Stomach (tissue), 9 donors: Measurements from ENCODE around the gene WWOX. TPM values are rescaled to one million over a fixed set of nuclear protein-coding genes. Genes with fewer than 3 reads are reported as not detected.

Source experiments
- DNase-seq, 2 donors: peaks; one replicate each; pipeline versions ENCODE4 v3.0.0 to v3.0.0-alpha.2; 2013 to 2019
- H3K27ac ChIP-seq, 5 donors: fragments of 200-600 bp in 4 of 5; sonication (generic) in 4 of 5; one replicate each; pipeline ENCODE4 v1.5.1; 2013 to 2019; ENCODE audit warnings: mild to moderate bottlenecking in 1 of 5, moderate library complexity in 1 of 5
- H3K27me3 ChIP-seq, 3 donors: fragments of 200-600 bp; sonication (generic); one replicate each; pipeline ENCODE4 v1.5.1; 2017 to 2019; ENCODE audit warnings: mixed run types in 1 of 3
- H3K36me3 ChIP-seq, 4 donors: fragments of 200-600 bp; sonication (generic); 1 replicate in 3 of 4; 2 replicates in 1 of 4; pipeline ENCODE4 v1.5.1; 2016 to 2019
- H3K4me1 ChIP-seq, 4 donors: fragments of 200-600 bp; sonication (generic); one replicate each; pipeline ENCODE4 v1.5.1; 2016 to 2019
- H3K4me3 ChIP-seq, 4 donors: fragments of 200-600 bp; sonication (generic) in 3 of 4; one replicate each; pipeline ENCODE4 v1.5.1; 2016 to 2019; ENCODE audit warnings: mild to moderate bottlenecking in 1 of 4
- H3K9me3 ChIP-seq, 4 donors: fragments of 200-600 bp; sonication (generic); one replicate each; pipeline ENCODE4 v1.5.1; 2016 to 2019
- CTCF ChIP-seq, 7 experiments: fragments of 450-650 bp in 4 of 7; fragments of 200-600 bp in 3 of 7; sonication (generic) in 3 of 7; IDR thresholded peaks; one replicate each; pipeline ENCODE4 v1.5.1; 2016 to 2019; ENCODE audit warnings: antibody characterized with exemption in 7 of 7, control low read depth in 2 of 7, mild to moderate bottlenecking in 1 of 7
- EP300 ChIP-seq: sonication (generic); formaldehyde crosslinking; IDR thresholded peaks from one replicate; pipeline ENCODE4 v1.6.1; 2017; ENCODE audit warnings: antibody characterized with exemption
- POLR2A ChIP-seq, 4 donors: fragments of 450-650 bp; IDR thresholded peaks; one replicate each; pipeline ENCODE4 v1.6.1; 2016; ENCODE audit warnings: antibody characterized with exemption in 4 of 4, control low read depth in 2 of 4, mild to moderate bottlenecking in 1 of 4, moderate library complexity in 1 of 4
- POLR2AphosphoS5 ChIP-seq, 3 donors: sonication (generic); formaldehyde crosslinking; IDR thresholded peaks; one replicate each; pipeline ENCODE4 v1.6.1; 2016; ENCODE audit warnings: antibody characterized with exemption in 3 of 3
- WGBS, 5 donors: extraction: QIAGEN DNeasy Blood & Tissue Kit in 3 of 5; methylation state at CpG; one replicate each; pipeline versions ENCODE4 v1.1.5 to v1.1.7; 2013 to 2018; 5-methylcytosine and 5-hydroxymethylcytosine counted together
- intact Hi-C: fragments of 100-400 bp; cut with DNase I; formaldehyde crosslinking; loops from one replicate; pipeline ENCODE4 v1.15.1; 2023; ENCODE audit warnings: low total_unique reads
- polyA plus RNA-seq, 3 donors: library from polyadenylated mRNA; stranded (reverse); fragments of 200-250 nt; gene quantifications; one replicate each; pipeline ENCODE4 v1.2.3, GENCODE V29; 2013
- total RNA-seq, 5 donors: library from RNA; depleted of rRNA; stranded (reverse); fragments of >200 nt; gene quantifications; one replicate each; pipeline versions ENCODE4 v1.1.0 to v1.2.3, GENCODE V29; 2014 to 2016
- donor health status: healthy with polysubstance abuse.
- donor health status: Bipolar disorder and iron deficiency.
- donor health status: healthy.

WWOX gene
- total and polyA plus RNA-seq, 8 donors: 7.7 to 129 (median 48.7) TPM

- intact Hi-C loops: no loop called here
- no peak overlapping the region for H3K27ac ChIP-seq
Observed at GRCh38 chr16:78485188-78485916, 385.9 kb downstream of the WWOX start.

GRCh38 chr16:78485917-78486257, 386.4 kb downstream of the WWOX start:
- H3K27me3 ChIP-seq: no peaks in the 10 kb centered on the region
- no peak for TF ChIP-seq CTCF (IDR thresholded peaks at IDR 0.05)
- TF ChIP-seq POLR2AphosphoS5 (IDR thresholded peaks at IDR 0.05): no peak
- TF ChIP-seq POLR2A (IDR thresholded peaks at IDR 0.05): no peak
- H3K36me3 ChIP-seq: no peaks in the 10 kb centered on the region
- no peaks in the 10 kb centered on the region for H3K9me3 ChIP-seq
- intact Hi-C loops: no loop called here
- H3K27ac ChIP-seq: no peak overlapping the region
- H3K4me1 ChIP-seq: no peaks in the 10 kb centered on the region
- 90 to 97% (median 92%) methylated on average over 4 of the region's 4 CpGs for WGBS, 5 donors
- no peak for DNase-seq
- H3K4me3 ChIP-seq: no peak overlapping the region

More at GRCh38 chr16:78485188-78485916, 385.9 kb downstream of the WWOX start:
- H3K9me3 ChIP-seq: no peaks in the 10 kb centered on the region
- DNase-seq: no peak
- TF ChIP-seq POLR2AphosphoS5 (IDR thresholded peaks at IDR 0.05) (no peak), POLR2A (IDR thresholded peaks at IDR 0.05) (no peak), EP300 (no peak), CTCF (IDR thresholded peaks at IDR 0.05) (no peak)
- H3K36me3 ChIP-seq: no peaks in the 10 kb centered on the region
- WGBS, 5 donors: 85 to 89% (median 86%) methylated on average over 15 of the region's 15 CpGs
- H3K27me3 ChIP-seq: no peaks in the 10 kb centered on the region
- no peak overlapping the region for H3K4me3 ChIP-seq
- H3K4me1 ChIP-seq: no peaks in the 10 kb centered on the region

GRCh38 chr16:78487471-78487870, 388.0 kb downstream of the WWOX start:
- 83 to 94% (median 91%) methylated on average over 3 of the region's 3 CpGs for WGBS, 5 donors
- H3K27me3 ChIP-seq: no peaks in the 10 kb centered on the region
- H3K36me3 ChIP-seq: no peaks in the 10 kb centered on the region
- H3K27ac ChIP-seq: no peak overlapping the region
- DNase-seq: no peak
- TF ChIP-seq POLR2AphosphoS5 (IDR thresholded peaks at IDR 0.05) (no peak), EP300 (no peak), CTCF (IDR thresholded peaks at IDR 0.05) (no peak), POLR2A (IDR thresholded peaks at IDR 0.05) (no peak)
- intact Hi-C loops: no loop called here
- H3K9me3 ChIP-seq: no peaks in the 10 kb centered on the region
- no peak overlapping the region for H3K4me3 ChIP-seq
- no peaks in the 10 kb centered on the region for H3K4me1 ChIP-seq

GRCh38 chr16:78489072-78489471, 389.6 kb downstream of the WWOX start:
- H3K36me3 ChIP-seq: no peaks in the 10 kb centered on the region
- no peak overlapping the region for H3K4me3 ChIP-seq
- H3K4me1 ChIP-seq: no peaks in the 10 kb centered on the region
- no peak for DNase-seq
- H3K27ac ChIP-seq: no peak overlapping the region
- no peak for TF ChIP-seq CTCF (IDR thresholded peaks at IDR 0.05)
- no peak for TF ChIP-seq POLR2AphosphoS5 (IDR thresholded peaks at IDR 0.05)
- no peak for TF ChIP-seq EP300
- no peak for TF ChIP-seq POLR2A (IDR thresholded peaks at IDR 0.05)
- WGBS, 5 donors: 48 to 58% (median 50%) methylated on average over 3 of the region's 3 CpGs
- H3K9me3 ChIP-seq: no peaks in the 10 kb centered on the region
- H3K27me3 ChIP-seq: no peaks in the 10 kb centered on the region
- intact Hi-C loops: no loop called here
